Measurements from ENCODE around the gene NBPF11. TPM values are rescaled to one million over a fixed set of nuclear protein-coding genes. Genes with fewer than 3 reads are reported as not detected.
"Not testable (repeated sequence)": the region's sequence is repeated elsewhere in the genome, so short reads cannot be mapped to it uniquely, and the experiment has no call there.

The NBPF11 gene
- total RNA-seq, 2 donors from 2014 or later = 21.1 to 24.7 TPM

- not testable (repeated sequence) for H3K27ac ChIP-seq (ENCODE audit: low read depth, low read length); H3K27ac Mint-ChIP-seq; H3K9ac ChIP-seq (ENCODE audit: extremely low read depth, low read length, poor library complexity, severe bottlenecking); H3K4me3 ChIP-seq (ENCODE audit: low read length); H3K9me3 Mint-ChIP-seq; H3K9me3 ChIP-seq (ENCODE audit: control insufficient read depth, low read length); H3K36me3 ChIP-seq (ENCODE audit: control insufficient read depth, insufficient read depth, low read length); H3K27me3 ChIP-seq (ENCODE audit: control insufficient read depth, insufficient read depth, low read length, poor library complexity, severe bottlenecking); H3K4me1 Mint-ChIP-seq; H3K36me3 Mint-ChIP-seq (ENCODE audit: low read depth); DNase-seq; H3K27me3 Mint-ChIP-seq (ENCODE audit: insufficient read depth); H3K4me3 Mint-ChIP-seq; H3K4me1 ChIP-seq (ENCODE audit: control insufficient read depth, insufficient read depth, low read length)
- no CpG with 5 or more reads among the region's 1 CpG for WGBS, 2 experiments (ENCODE audit: insufficient coverage in 1 of 2, insufficient read length in 1 of 2)
These were observed 83.5 kb downstream of the NBPF11 start for GRCh38 chr1:148068606-148069005.

GRCh38 chr1:148068201-148068600 is 83.9 kb downstream of the NBPF11 start:
- H3K27me3 Mint-ChIP-seq (ENCODE audit: insufficient read depth); H3K9ac ChIP-seq (ENCODE audit: extremely low read depth, low read length, poor library complexity, severe bottlenecking); H3K27ac Mint-ChIP-seq; H3K27ac ChIP-seq (ENCODE audit: low read depth, low read length); DNase-seq; H3K4me1 Mint-ChIP-seq; H3K36me3 Mint-ChIP-seq (ENCODE audit: low read depth); H3K9me3 Mint-ChIP-seq; H3K4me3 ChIP-seq (ENCODE audit: low read length); H3K36me3 ChIP-seq (ENCODE audit: control insufficient read depth, insufficient read depth, low read length); H3K4me3 Mint-ChIP-seq; H3K4me1 ChIP-seq (ENCODE audit: control insufficient read depth, insufficient read depth, low read length); H3K27me3 ChIP-seq (ENCODE audit: control insufficient read depth, insufficient read depth, low read length, poor library complexity, severe bottlenecking); H3K9me3 ChIP-seq (ENCODE audit: control insufficient read depth, low read length): not testable (repeated sequence)
- WGBS, 2 experiments (ENCODE audit: insufficient coverage in 1 of 2, insufficient read length in 1 of 2) = no CpG with 5 or more reads among the region's 5 CpGs

GRCh38 chr1:148060294-148060701 is 91.8 kb downstream of the NBPF11 start:
- WGBS, 2 experiments (ENCODE audit: insufficient coverage in 1 of 2, insufficient read length in 1 of 2) = 93% methylated on average over 25 of the region's 37 CpGs; no CpG with 5 or more reads in 1 of the 2 experiments
- H3K27me3 Mint-ChIP-seq (ENCODE audit: insufficient read depth) = not testable (repeated sequence)

GRCh38 chr1:148057384-148057783 is 94.7 kb downstream of the NBPF11 start:
- H3K4me3 Mint-ChIP-seq; DNase-seq; H3K27me3 Mint-ChIP-seq (ENCODE audit: insufficient read depth); H3K9me3 ChIP-seq (ENCODE audit: control insufficient read depth, low read length); H3K9ac ChIP-seq (ENCODE audit: extremely low read depth, low read length, poor library complexity, severe bottlenecking); H3K27ac Mint-ChIP-seq; H3K27ac ChIP-seq (ENCODE audit: low read depth, low read length); H3K4me1 Mint-ChIP-seq; H3K9me3 Mint-ChIP-seq; H3K4me3 ChIP-seq (ENCODE audit: low read length); H3K36me3 ChIP-seq (ENCODE audit: control insufficient read depth, insufficient read depth, low read length); H3K4me1 ChIP-seq (ENCODE audit: control insufficient read depth, insufficient read depth, low read length); H3K36me3 Mint-ChIP-seq (ENCODE audit: low read depth); H3K27me3 ChIP-seq (ENCODE audit: control insufficient read depth, insufficient read depth, low read length, poor library complexity, severe bottlenecking): not testable (repeated sequence)
- 85% methylated on average over 1 of the region's 5 CpGs; no CpG with 5 or more reads in 1 of the 2 experiments for WGBS, 2 experiments (ENCODE audit: insufficient coverage in 1 of 2, insufficient read length in 1 of 2)

More at GRCh38 chr1:148060294-148060701, 91.8 kb downstream of the NBPF11 start:
- H3K9me3 Mint-ChIP-seq; DNase-seq; H3K36me3 Mint-ChIP-seq (ENCODE audit: low read depth); H3K4me3 ChIP-seq (ENCODE audit: low read length); H3K27ac ChIP-seq (ENCODE audit: low read depth, low read length); H3K36me3 ChIP-seq (ENCODE audit: control insufficient read depth, insufficient read depth, low read length); H3K27ac Mint-ChIP-seq; H3K9ac ChIP-seq (ENCODE audit: extremely low read depth, low read length, poor library complexity, severe bottlenecking); H3K4me1 Mint-ChIP-seq; H3K4me1 ChIP-seq (ENCODE audit: control insufficient read depth, insufficient read depth, low read length); H3K27me3 ChIP-seq (ENCODE audit: control insufficient read depth, insufficient read depth, low read length, poor library complexity, severe bottlenecking); H3K4me3 Mint-ChIP-seq; H3K9me3 ChIP-seq (ENCODE audit: control insufficient read depth, low read length): not testable (repeated sequence)

Other genes with a start within 250 kb of the NBPF11 start
- not detected for gene GJA8, start 249.5 kb downstream of the NBPF11 start, total RNA-seq
- 10 to 100 TPM; 22.7 to 26.6 TPM for gene GPR89B, start 223.9 kb downstream of the NBPF11 start, total RNA-seq

Data from endodermal cell (in vitro differentiated cells).